HCT116 (cell line): ENCODE measurements around the gene CAPN5. TPM values are rescaled to one million over a fixed set of nuclear protein-coding genes. Genes with fewer than 3 reads are reported as not detected.

ENCODE experiments used
- ATAC-seq: fragments of 200-7000 bp; cut with Tn5 transposase; 2 replicates; pipeline ENCODE4 v1.9.1; 2020; ENCODE audit warnings: mild to moderate bottlenecking, moderate library complexity
- BruUV-seq: library from RNA; stranded (reverse); fragments of 400-500 nt; replicated peaks from 2 replicates; lab custom pipeline; 2021; lab: Mats Ljungman, UMichigan
- CTCF ChIA-PET: fragments of 300-600 bp; sonication (Branson Sonifier 250); formaldehyde crosslinking; loops from one replicate; lab custom pipeline; 2021; ENCODE audit warnings: antibody characterized with exemption; lab: Charles Lee
- POLR2A ChIA-PET: fragments of 300-600, 350-600 bp; sonication (Branson Sonifier 250); formaldehyde crosslinking; loops from one replicate; lab custom pipeline; 2021; ENCODE audit warnings: antibody characterized with exemption; lab: Charles Lee
- RAD21 ChIA-PET, 2 experiments: fragments of 300-600 bp; sonication (Branson Sonifier 250); formaldehyde crosslinking; loops; one replicate each; lab custom pipeline; 2023; ENCODE audit warnings: low total read pairs in 2 of 2; ENCODE audit not compliant: uncharacterized antibody in 2 of 2, unreplicated experiment in 2 of 2, low non-redundant PET in 1 of 2; lab: Charles Lee
- DNase-seq: peaks from one replicate; pipeline ENCODE4 v3.0.0-alpha.2; 2010; ENCODE audit warnings: low read depth, low spot score
- H2AFZ ChIP-seq: fragments of 200-600 bp; shearing (Covaris generic), sonication (generic); 2 replicates; pipeline ENCODE4 v1.6.1; 2017; ENCODE audit warnings: low read depth, mixed run types, mixed read lengths, antibody characterized with exemption, low read length; ENCODE audit not compliant: poor library complexity, severe bottlenecking
- H3K27ac ChIP-seq: 2 replicates; pipeline ENCODE4 v1.5.1; 2012; ENCODE audit warnings: low read depth, low read length
- H3K27me3 ChIP-seq: fragments of 200-600 bp; sonication (generic); 2 replicates; pipeline ENCODE4 v1.6.1; 2016; ENCODE audit warnings: mixed run types, low read length, mixed read lengths; ENCODE audit not compliant: insufficient read depth
- H3K36me3 ChIP-seq, 2 experiments: fragments of 200-500 bp in 1 of 2; fragments of 200-600 bp in 1 of 2; sonication (Bioruptor generic) in 1 of 2; sonication (generic) in 1 of 2; 2 replicates each; pipeline versions ENCODE4 v1.5.1 to v1.6.1; 2014 to 2016; ENCODE audit warnings: low read length in 2 of 2, inconsistent platforms in 1 of 2, mixed read lengths in 1 of 2, mixed run types in 1 of 2; ENCODE audit not compliant: insufficient read depth in 2 of 2, control insufficient read depth in 1 of 2
- H3K4me1 ChIP-seq, 2 experiments: fragments of 200-600 bp in 1 of 2; sonication (generic) in 1 of 2; 2 replicates each; pipeline versions ENCODE4 v1.5.1 to v1.6.1; 2012 to 2017; ENCODE audit warnings: low read length in 2 of 2, inconsistent platforms in 1 of 2, mild to moderate bottlenecking in 1 of 2, mixed read lengths in 1 of 2, mixed run types in 1 of 2, moderate library complexity in 1 of 2; ENCODE audit not compliant: insufficient read depth in 2 of 2, control insufficient read depth in 1 of 2
- H3K4me2 ChIP-seq: fragments of 200-600 bp; sonication (generic); 2 replicates; pipeline ENCODE4 v1.6.1; 2017; ENCODE audit warnings: mixed run types, low read length, mixed read lengths
- H3K4me3 ChIP-seq, 2 experiments: fragments of 200-600 bp in 1 of 2; sonication (generic) in 1 of 2; replicated peaks in 1 of 2; 2 replicates each; pipeline ENCODE4 v1.5.1; 2011 to 2016; ENCODE audit warnings: low read length in 2 of 2, control low read depth in 1 of 2, low read depth in 1 of 2, mild to moderate bottlenecking in 1 of 2, mixed read lengths in 1 of 2, mixed run types in 1 of 2
- H3K79me2 ChIP-seq: fragments of 200-600 bp; sonication (generic); 2 replicates; pipeline ENCODE4 v1.6.1; 2017; ENCODE audit warnings: mild to moderate bottlenecking, mixed run types, low read length, moderate library complexity, mixed read lengths; ENCODE audit not compliant: insufficient read depth
- H3K9ac ChIP-seq: fragments of 200-600 bp; sonication (generic); 2 replicates; pipeline ENCODE4 v1.6.1; 2016; ENCODE audit warnings: low read length, mixed read lengths
- H3K9me2 ChIP-seq: fragments of 200-600 bp; sonication (generic), shearing (Covaris generic); 2 replicates; pipeline ENCODE4 v1.6.1; 2017; ENCODE audit warnings: mixed run types, mild to moderate bottlenecking, moderate library complexity; ENCODE audit not compliant: insufficient read depth
- H3K9me3 ChIP-seq, 2 experiments: fragments of 200-500 bp in 1 of 2; fragments of 200-600 bp in 1 of 2; sonication (Bioruptor generic) in 1 of 2; sonication (generic) in 1 of 2; 2 replicates each; pipeline ENCODE4 v1.6.1; 2014 to 2017; ENCODE audit warnings: low read length in 2 of 2, mixed read lengths in 2 of 2, inconsistent platforms in 1 of 2, low read depth in 1 of 2, mild to moderate bottlenecking in 1 of 2, mixed run types in 1 of 2, moderate library complexity in 1 of 2; ENCODE audit not compliant: control insufficient read depth in 1 of 2, insufficient read depth in 1 of 2
- H4K20me1 ChIP-seq: fragments of 200-600 bp; sonication (generic), shearing (Covaris generic); 2 replicates; pipeline ENCODE4 v1.6.1; 2017; ENCODE audit warnings: mixed run types, mild to moderate bottlenecking, moderate library complexity; ENCODE audit not compliant: insufficient read depth
- CBX3 ChIP-seq: IDR thresholded peaks from 2 replicates; pipeline ENCODE4 v1.6.1; 2012; ENCODE audit warnings: low read depth
- CEBPB ChIP-seq: IDR thresholded peaks from 2 replicates; pipeline ENCODE4 v1.6.1; 2012; ENCODE audit warnings: low read depth
- EGR1 ChIP-seq: IDR thresholded peaks from 2 replicates; pipeline ENCODE4 v1.6.1; 2012; ENCODE audit warnings: low read depth
- ELF1 ChIP-seq: IDR thresholded peaks from 2 replicates; pipeline ENCODE4 v1.6.1; 2012; ENCODE audit warnings: low read depth, borderline replicate concordance
- POLR2A ChIP-seq: IDR thresholded peaks from 2 replicates; pipeline ENCODE4 v1.7.0; 2011; ENCODE audit warnings: borderline replicate concordance; ENCODE audit not compliant: insufficient read depth, insufficient read length; ENCODE audit errors: extremely low read depth
- RAD21 ChIP-seq: IDR thresholded peaks from 2 replicates; pipeline ENCODE4 v1.6.1; 2012; ENCODE audit warnings: low read depth, mild to moderate bottlenecking
- SIN3A ChIP-seq: IDR thresholded peaks from 2 replicates; pipeline ENCODE4 v1.6.1; 2012; ENCODE audit warnings: low read depth
- SP1 ChIP-seq: IDR thresholded peaks from 2 replicates; pipeline ENCODE4 v1.6.1; 2012; ENCODE audit warnings: low read depth
- TCF7L2 ChIP-seq: IDR thresholded peaks from 2 replicates; pipeline ENCODE4 v1.7.0; 2011; ENCODE audit warnings: borderline replicate concordance, inconsistent platforms; ENCODE audit not compliant: insufficient read depth, insufficient read length; ENCODE audit errors: extremely low read depth
- ZBTB33 ChIP-seq: IDR thresholded peaks from 2 replicates; pipeline ENCODE4 v1.6.1; 2011; ENCODE audit warnings: mild to moderate bottlenecking, low read length, moderate library complexity; ENCODE audit not compliant: insufficient replicate concordance; ENCODE audit errors: extremely low read depth
- ZFX ChIP-seq: fragments of 450-650 bp; IDR thresholded peaks from 2 replicates; pipeline ENCODE4 v1.6.1; 2017
- intact Hi-C: fragments of 100-400 bp; cut with micrococcal nuclease; formaldehyde crosslinking; loops from 2 replicates; pipeline ENCODE4 v1.10.0; 2022
- total RNA-seq: library from RNA; stranded (reverse); gene quantifications from one replicate; pipeline ENCODE4 v1.2.1, GENCODE V29; 2021; ENCODE audit not compliant: unreplicated experiment
- TF ChIP-seq, protein P1 (sequence below): IDR thresholded peaks from 2 replicates; pipeline ENCODE4 v1.6.1; 2012

The CAPN5 gene
- total RNA-seq, 1 experiment from 2014 or later: 8.6 TPM

GRCh38 chr11:77140231-77140851, 73.6 kb downstream of the CAPN5 start:
- H2AFZ ChIP-seq: no peak overlapping the region
- POLR2A ChIA-PET: no interaction called here

GRCh38 chr11:77141034-77141433, 74.3 kb downstream of the CAPN5 start:
- no peaks in the 10 kb centered on the region for H3K27me3 ChIP-seq
- ChIA-PET CTCF (interaction anchor here (3.3 kb wide), 1 partner anchor 14 kb away, joined by 15 read pairs; the partner anchor contains the start of gene MYO7A), POLR2A (no interaction called here), RAD21 (no interaction called here)
- TF ChIP-seq SIN3A (no peak), CBX3 (no peak), EGR1 (no peak), CEBPB (no peak), RAD21 (no peak), SP1 (no peak), TCF7L2 (no peak), ZFX (no peak), ZBTB33 (no peak)
- TF ChIP-seq, protein P1, sequence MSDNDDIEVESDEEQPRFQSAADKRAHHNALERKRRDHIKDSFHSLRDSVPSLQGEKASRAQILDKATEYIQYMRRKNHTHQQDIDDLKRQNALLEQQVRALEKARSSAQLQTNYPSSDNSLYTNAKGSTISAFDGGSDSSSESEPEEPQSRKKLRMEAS: no peak
- no peaks in the 10 kb centered on the region for H4K20me1 ChIP-seq
- BruUV-seq: no TSS peak
- no peak for ATAC-seq
- no peak for DNase-seq
- H3K9ac ChIP-seq: no peak overlapping the region
- H3K4me2 ChIP-seq: no peak overlapping the region
- no peak overlapping the region for H3K27ac ChIP-seq
- no peaks in the 10 kb centered on the region for H3K9me3 ChIP-seq
- H3K36me3 ChIP-seq: no peaks in the 10 kb centered on the region
- H3K9me2 ChIP-seq: no peaks in the 10 kb centered on the region
- H2AFZ ChIP-seq: no peak overlapping the region
- no peaks in the 10 kb centered on the region for H3K79me2 ChIP-seq
- intact Hi-C loops: no loop called here
- no peak overlapping the region for H3K4me3 ChIP-seq
- peaks cover 0 to 8% of the 10 kb centered on the region in 2 experiments; a peak in 1 of 4 replicates for H3K4me1 ChIP-seq

More at GRCh38 chr11:77140231-77140851, 73.6 kb downstream of the CAPN5 start:
- no peak for DNase-seq
- Histone ChIP-seq H3K27ac (no peak overlapping the region), H4K20me1 (no peaks in the 10 kb centered on the region), H3K36me3 (no peaks in the 10 kb centered on the region), H3K9ac (no peak overlapping the region), H3K27me3 (no peaks in the 10 kb centered on the region), H3K79me2 (no peaks in the 10 kb centered on the region), H3K4me1 (peaks cover 0 to 8% of the 10 kb centered on the region in 2 experiments; a peak in 1 of 4 replicates), H3K9me2 (no peaks in the 10 kb centered on the region), H3K4me3 (no peak overlapping the region), H3K9me3 (no peaks in the 10 kb centered on the region), H3K4me2 (no peak overlapping the region)
- no peak for ATAC-seq
- TF ChIP-seq SIN3A (no peak), ZFX (no peak), ELF1 (no peak), POLR2A (no peak)
- intact Hi-C loops: no loop called here
- BruUV-seq: no TSS peak
- ChIA-PET RAD21 (no interaction called here), CTCF (interaction anchor here (3.3 kb wide), 1 partner anchor 13 kb away, joined by 15 read pairs; the partner anchor contains the start of gene MYO7A)
